GM18511 (cell line): Measurements from ENCODE around the gene FAAH.

Source experiments
- ATAC-seq: cut with Tn5 transposase; IDR thresholded peaks from one replicate; pipeline ENCODE4 v1.9.1; 2021; ENCODE audit warnings: mild to moderate bottlenecking, moderate library complexity; ENCODE audit not compliant: unreplicated experiment

The FAAH gene

GRCh38 chr1:46421739-46422138, 27.6 kb downstream of the FAAH start:
- no peak for ATAC-seq

DNA sequence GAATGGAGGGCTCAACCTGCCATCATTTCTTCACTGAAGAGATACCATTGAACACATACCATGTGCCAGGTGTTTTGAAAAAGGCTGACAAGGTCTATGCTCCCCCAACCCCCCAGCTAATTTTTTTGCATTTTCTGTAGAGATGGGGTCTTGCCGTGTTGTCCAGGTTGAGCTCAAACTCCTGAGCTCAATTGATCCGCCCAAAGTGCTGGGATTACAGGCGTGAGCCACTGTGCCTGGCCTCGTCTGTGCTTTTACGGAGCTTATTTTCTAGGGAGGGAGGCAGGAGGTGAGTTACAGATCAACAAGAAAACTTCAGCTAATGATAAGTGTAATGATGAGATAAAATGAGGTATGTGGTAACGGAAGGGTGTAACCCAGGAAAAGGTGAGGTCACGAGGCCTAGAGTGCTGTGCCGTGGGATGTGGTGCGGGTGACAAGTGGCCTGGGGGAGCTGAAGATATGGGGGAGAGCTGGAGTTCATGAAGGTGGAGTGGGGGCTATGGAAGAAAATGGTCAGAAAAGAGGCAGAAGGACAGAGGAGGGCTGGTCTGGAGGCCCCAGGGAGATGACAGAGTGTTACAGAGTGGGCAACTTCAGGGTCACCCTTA, 28.2 kb downstream of the FAAH start:
- no peak for ATAC-seq

DNA sequence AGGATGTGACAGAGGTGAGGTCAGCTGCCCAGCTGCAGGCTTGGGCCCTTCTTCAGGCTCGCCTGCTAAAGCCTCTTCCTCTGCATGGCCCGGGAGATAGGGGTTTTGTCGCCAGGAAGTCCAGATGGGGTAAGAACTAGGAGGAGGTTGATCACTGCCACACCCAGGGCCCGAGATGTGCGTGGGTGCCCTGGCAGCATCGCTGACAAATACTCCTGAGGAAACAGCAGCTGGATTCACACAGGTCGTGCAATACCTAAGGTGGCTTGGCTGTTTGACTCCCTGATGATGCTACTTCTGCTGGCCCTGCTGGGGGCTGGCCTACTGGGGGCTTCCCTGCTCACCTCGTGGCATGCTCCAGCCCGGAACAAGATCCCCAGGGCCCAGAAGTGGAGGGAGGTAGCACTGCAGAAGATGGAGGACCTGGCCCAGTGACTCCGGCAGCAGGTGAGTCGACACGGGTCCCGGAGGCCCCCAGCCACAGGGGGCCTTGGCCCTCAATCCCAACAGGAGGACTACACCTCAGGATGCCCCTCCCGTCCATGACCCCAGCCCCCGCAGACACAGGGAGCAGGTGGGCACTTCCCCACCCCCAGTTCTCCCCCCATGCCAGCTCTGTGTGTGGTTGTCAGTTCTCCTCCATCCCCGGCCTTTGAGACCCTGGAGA, 29.6 kb downstream of the FAAH start:
- ATAC-seq, result no peak

DNA sequence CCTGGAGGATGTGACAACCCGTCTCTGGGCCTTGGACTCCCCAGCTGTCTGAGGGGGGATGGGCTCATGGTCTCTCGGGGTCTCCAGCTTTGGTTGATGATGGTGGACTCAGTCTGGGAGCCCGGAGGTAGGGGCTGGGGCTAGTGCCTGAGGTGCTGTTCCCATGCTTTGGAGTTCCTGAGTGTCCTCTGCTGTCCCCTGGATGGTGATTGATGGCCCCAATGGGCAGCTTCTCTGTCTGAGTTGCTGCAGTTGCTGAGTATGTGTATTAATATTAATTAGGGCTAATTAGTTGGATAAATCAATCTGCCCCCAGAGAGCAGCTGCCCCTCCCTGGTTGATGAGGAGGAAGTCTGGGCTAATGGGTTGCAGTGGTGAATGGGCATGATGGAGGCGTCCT, 30.6 kb downstream of the FAAH start:
- ATAC-seq, result no peak

DNA sequence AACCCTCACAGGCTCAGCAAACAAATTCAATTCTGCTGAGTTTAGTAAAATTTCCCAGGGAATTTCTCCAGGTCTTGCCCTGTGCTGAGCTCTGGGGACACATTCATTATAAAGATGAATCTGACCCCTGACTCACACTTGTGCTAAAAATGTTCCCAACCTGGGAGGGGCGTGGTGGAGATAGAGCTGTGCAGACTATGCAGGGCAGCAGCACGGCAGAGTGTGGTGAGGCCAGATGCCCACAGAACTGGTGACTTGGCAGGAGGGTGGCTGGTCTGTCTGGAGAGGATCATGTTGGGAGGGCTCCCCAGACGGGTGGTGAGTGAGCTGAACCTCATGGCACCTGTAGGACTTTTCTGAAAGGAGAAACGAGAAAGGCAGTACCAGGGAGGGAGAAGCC, 31.6 kb downstream of the FAAH start:
- ATAC-seq, result no peak

GRCh38 chr1:46427541-46427940, 33.4 kb downstream of the FAAH start:
- ATAC-seq, result no peak

DNA sequence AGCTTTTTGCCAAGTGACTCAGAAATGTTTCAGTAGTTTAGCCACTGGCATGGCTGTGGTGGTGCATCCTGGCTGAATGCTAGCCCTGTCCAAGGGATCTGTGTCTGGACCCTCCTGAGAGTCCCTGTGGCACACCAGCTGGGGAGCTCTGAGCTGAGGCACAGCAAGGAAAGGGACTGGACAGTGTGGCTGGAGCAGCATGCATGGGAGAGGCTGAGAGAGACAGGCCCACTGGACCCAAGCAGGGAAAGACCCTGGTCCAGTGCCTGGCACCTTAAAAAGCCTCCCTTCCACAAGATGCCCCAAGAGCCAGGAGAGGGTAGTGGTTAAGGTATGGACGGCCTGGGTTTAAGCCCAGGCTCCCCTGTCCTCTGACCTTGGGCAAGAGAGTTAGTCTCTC, 35.3 kb downstream of the FAAH start:
- no peak for ATAC-seq

- ATAC-seq, result no peak
Observed at GRCh38 chr1:46431695-46432094, 37.6 kb downstream of the FAAH start.

GRCh38 chr1:46432781-46433327, 38.7 kb downstream of the FAAH start:
- ATAC-seq, result no peak

- ATAC-seq, result no peak
Observed at GRCh38 chr1:46434358-46434757, 40.2 kb downstream of the FAAH start.

DNA sequence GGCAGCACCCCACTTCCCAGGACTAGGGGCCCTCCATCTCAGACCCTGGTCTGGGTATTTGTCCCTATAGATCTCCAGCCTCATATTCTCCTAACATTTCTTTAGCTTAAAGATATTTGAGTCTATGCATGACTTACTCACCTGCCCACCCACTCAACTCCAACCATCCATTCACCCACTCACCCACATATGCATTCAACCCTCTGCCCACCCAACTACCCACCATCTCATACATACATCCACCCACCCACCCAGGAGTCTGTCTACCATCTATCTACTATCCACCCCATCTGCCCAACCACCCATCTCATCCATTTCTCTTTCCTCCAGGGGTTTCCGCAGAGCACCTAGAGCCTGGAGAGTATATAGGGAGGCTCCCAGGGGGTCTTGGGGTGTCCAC, 42.7 kb downstream of the FAAH start:
- no peak for ATAC-seq

GRCh38 chr1:46437723-46438122, 43.6 kb downstream of the FAAH start:
- no peak for ATAC-seq

GRCh38 chr1:46438346-46438745, 44.2 kb downstream of the FAAH start:
- ATAC-seq, result no peak

DNA sequence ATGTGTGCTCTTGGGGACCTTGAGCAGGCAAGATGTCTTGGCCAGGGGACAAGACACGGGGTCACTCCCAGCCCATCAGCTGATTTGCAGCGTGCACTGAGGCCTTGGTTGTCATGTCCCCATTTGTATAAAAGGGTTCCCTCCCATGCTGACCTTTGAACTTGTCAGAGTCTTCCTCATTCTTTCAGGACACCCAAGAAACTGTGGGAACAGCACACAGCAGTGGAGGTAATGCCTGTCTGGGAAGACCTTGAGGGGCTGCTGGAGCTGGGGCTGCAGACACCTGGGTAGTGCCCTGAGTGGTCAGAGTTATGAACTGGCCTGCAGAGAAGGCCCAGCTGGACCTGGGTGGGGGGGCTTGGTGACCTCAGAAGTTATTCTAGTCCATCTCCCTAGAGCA, 46.4 kb downstream of the FAAH start:
- ATAC-seq, result no peak

DNA sequence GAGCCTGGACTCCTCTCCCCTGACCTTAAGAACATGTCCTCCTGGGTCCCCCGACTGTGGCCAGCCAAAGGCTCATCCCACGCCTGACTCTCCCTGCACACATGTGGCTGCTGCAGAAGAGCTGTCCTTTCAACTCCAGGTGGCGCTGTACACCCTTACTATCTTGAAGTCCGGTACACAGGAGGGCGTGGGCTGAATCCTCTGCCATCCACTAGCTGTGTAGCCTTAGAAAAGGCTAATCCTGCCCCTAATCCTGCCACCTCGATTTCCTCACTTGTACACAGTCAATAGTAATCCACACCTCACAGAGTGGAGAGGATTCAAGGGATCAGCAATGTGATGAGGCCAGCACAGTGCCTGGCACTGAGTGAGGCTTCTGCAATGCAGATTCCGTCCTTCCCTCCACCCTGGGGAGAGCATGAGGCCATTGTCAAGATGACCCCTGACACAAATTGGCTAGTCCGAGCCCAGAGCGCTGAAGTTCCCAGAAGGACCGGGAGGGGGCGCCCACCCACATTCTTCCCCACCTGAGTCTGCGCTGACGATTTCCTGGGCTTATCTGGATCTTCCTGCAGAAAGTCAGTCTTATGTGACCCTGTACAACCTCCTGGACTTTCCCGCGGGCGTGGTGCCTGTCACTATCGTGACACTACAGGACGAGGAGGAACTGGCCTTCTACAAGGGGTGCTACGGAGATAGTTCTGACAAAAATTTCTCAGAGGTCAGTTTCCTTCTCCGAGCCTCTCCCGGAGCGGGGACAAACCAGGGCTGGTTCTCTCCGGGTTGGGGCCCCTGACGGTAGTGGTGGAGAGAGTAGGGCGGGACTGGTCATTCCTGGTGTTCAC, 48.4 kb downstream of the FAAH start:
- ATAC-seq, result peak; percentile 75

- ATAC-seq, result no peak
Observed at GRCh38 chr1:46444466-46444865, 50.3 kb downstream of the FAAH start.

DNA sequence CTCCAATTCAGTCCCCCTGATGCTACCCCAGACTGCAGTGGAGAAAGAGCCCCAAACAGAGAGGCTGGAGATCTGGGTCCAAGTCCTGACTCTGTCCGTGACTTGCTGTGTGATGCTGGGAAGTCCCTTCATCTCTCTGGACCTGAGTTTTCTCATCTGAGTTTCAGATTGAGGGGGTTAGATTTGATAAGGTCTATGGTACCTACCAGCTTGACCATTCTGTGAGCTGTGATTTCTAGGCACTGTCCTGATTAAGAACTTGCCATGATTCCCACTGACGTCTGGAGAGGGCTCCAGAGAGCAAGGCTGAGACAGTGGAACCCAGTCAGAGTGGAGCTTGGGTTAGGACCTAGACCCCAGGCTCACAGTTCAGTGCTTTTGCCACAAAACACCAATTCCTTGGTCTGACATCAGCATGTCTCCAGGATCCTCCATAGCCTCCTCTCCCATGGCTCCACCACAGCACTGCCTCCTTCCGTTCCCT, 51.7 kb downstream of the FAAH start:
- ATAC-seq, result no peak

DNA sequence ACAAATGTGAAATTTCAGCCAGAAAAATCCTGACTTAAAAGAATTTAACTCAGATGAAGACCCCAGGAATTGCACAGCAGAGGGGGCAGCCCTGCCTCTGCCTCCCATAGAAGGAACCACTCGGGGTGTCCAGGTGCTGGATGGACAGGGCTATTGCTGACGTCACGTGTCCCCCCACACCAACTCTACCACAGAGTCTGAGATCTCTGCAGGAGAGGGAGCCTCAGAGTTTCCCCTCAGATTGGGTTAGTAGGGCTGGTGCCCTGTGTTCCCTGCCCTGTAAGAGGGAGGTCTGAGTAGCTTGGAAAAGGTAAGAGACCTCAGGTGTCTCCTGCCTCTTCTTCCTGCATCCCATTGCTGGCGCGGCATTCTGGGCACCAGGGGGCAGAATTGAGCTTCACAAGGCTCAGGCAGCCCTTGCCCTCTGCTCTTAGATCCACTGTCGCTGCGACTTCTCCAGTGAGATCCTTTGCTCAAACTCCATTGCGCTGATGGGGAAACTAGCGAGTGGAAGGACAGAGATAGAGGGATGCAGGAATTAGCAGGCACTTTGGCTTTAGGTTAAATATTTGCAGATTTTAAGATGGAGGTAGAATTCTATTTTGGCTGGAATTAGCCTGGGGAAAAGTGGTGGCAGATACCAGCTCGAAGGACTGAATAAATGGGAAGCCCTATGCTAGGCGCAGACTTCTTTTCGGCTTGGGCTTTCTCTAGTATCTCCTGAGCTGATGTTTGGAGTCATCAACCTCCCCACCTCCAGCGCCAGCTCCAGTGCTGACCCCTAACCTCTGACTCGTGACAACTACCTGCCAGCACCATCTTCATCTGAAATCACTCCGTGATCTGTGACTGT, 52.8 kb downstream of the FAAH start:
- no peak for ATAC-seq

- ATAC-seq, result no peak
Observed at GRCh38 chr1:46447499-46448108, 53.5 kb downstream of the FAAH start.
